GM10847 (cell line): ENCODE results near the gene ARX.

Source experiments
- POLR2A ChIP-seq: IDR thresholded peaks from 2 replicates; pipeline ENCODE4 v1.6.1; 2011; ENCODE audit not compliant: insufficient read length; ENCODE audit errors: extremely low read depth

The ARX gene

GRCh38 chrX:25015486-25016360, at the start of gene ARX:
TSS of gene ARX (minus strand) at chrX:25015965. CDS start at chrX:25015737, 228 bp downstream.
- TF ChIP-seq POLR2A: no peak

- no peak for TF ChIP-seq POLR2A
Observed at GRCh38 chrX:25059273-25059672, 43.5 kb upstream of the ARX start.

- TF ChIP-seq POLR2A: no peak
Observed at GRCh38 chrX:25052798-25053534, 37.2 kb upstream of the ARX start.

- no peak for TF ChIP-seq POLR2A
Observed at GRCh38 chrX:25049971-25050370, 34.2 kb upstream of the ARX start.

GRCh38 chrX:25049357-25049756, 33.6 kb upstream of the ARX start:
- TF ChIP-seq POLR2A: no peak

- TF ChIP-seq POLR2A: no peak
Observed at GRCh38 chrX:25048178-25048577, 32.4 kb upstream of the ARX start.

DNA sequence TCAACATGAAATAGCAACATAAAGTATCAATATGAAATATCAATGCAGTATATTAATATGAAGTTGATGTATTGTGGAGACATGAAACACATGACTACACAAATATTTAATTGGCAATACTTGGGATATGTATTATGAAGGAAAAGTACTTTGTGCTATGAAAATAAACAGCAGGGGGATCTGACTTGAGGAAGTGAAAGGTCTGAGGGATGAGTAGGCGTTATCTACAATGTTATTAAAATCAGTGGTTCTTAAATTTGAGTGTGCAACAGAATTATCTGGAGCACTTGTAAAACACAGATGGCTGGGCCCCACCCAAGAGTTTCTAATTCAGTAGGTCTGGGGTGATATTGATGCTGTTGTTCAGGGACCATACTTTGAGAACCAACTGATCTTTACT, 27.4 kb upstream of the ARX start:
- no peak for TF ChIP-seq POLR2A

- TF ChIP-seq POLR2A: no peak
Observed at GRCh38 chrX:25039036-25039435, 23.3 kb upstream of the ARX start.

- TF ChIP-seq POLR2A: no peak
Observed at GRCh38 chrX:25034889-25035288, 19.1 kb upstream of the ARX start.

- TF ChIP-seq POLR2A: no peak
Observed at GRCh38 chrX:25029288-25029825, 13.6 kb upstream of the ARX start.

DNA sequence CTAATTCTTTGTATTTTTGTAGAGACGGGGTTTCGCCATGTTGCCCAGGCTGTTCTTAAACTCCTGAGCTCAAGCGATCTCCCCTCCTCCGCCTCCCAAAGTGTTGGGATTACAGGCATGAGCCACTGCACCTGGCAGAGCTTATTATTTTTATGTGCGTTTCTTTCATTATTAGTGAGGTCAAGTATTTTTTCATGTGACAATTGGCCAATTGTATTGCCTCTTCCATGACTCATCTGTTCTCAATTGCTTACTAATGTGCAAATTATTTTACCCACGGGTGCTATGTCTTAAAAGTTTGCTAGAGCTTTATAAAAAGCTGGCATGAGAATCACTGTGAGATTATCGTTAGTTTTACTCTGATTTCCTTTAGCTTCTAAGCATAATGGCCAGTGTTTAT, 13.0 kb upstream of the ARX start:
- TF ChIP-seq POLR2A: no peak

DNA sequence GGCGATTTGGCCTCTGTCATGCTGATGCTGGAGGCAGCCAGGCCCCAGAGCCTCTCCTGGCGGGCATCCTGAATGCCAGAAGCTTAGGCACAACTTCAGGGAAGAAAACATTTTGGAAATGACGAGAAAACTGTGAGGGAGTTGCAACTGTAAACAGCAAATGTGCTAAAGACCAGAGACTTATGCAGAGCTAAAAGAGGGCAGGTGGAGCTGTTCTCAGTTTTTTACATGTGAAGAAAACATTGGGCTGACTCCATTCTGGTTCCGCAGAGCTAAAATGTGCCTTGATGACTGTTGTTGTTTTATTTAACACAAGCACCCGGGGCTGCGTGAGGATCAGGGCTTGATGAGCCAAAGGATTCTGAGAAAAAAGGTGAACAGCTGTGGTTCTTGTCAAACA, 10.8 kb upstream of the ARX start:
- TF ChIP-seq POLR2A: no peak

DNA sequence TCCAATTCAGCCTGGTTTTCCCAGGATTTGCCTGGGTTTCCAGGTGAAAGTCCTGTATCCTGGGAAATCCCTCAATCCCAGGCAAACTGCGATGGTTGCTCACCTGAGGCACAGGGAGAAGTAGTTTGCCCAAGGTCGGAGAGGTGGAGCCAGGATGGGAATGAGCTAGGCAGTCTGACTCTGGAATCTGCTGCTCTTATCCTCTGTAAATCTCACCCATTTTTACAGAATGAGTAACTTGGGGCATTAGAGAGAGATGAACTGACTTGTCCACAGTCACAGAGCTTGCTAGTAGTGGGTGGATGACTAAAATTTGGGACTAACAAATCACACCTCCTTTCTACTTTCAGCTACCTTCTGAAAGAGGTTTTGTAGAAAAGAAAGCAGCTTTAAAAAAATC, 9.8 kb upstream of the ARX start:
- no peak for TF ChIP-seq POLR2A

DNA sequence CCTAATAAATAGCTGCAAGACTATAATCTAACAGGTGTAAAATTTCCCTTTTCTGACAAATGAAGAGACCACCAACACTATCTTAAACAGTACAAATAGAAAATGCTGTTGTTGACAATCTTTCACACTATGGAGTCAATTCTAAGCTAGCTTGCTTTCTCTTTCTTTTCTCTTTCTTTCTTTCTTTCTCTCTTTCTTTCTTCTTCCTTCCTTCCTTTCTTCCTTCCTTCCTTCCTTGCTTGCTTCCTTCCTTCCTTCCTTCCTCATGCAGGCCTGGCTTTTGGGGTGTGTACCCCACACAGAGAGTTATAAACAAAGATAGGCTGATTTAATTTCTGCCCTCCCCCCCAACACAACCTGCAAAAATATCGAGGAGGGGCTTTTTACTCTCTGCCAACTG, 8.1 kb upstream of the ARX start:
- no peak for TF ChIP-seq POLR2A

DNA sequence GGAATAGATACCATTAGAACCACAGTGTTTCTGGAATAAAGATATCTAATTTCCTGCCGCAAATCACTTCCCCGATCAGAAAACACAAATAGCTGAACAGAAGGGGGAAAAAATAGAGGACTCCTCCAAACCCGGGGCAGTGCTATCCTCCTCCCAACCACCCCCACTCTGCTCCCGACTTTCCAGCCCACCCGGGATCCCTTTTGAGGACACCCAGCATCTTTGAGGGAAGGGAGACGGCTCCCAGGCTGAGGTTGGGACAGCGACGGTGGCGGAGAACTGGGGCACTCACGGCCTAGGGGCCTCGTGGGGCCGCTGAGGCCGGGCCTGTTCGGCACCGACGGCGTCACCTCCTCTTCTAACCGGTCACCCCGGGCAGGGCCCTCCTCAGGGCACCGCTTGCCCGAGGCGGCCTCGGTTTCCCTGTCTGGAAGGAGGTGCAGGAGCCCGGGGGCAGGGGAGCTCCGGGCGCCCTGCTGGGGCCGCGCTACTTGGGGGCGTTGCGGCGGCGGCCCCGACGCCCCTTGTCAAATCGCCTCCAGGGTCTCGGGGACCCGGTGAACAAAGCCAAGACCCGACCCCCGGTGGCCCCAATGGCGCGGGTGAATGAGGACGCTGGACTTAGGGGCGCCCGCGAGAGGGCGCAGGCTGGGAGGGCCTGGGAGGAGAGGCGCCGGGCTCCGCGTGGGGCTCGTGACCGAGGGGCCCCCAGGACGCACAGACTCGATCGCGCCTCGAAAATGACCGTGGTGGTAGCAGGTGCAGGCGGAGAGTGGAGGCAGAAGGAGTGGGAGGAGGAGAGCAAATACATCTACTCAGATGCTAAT, 6.9 kb upstream of the ARX start:
- no peak for TF ChIP-seq POLR2A

- no peak for TF ChIP-seq POLR2A
Observed at GRCh38 chrX:25020905-25021449, 5.2 kb upstream of the ARX start.
